Naive thymus-derived CD8-positive, alpha-beta T cell (primary cell): Measurements from ENCODE around the gene TRPT1. TPM values are rescaled to one million over a fixed set of nuclear protein-coding genes. Genes with fewer than 3 reads are reported as not detected.

Experiments used
- ATAC-seq, 2 donors: fragments of 150-1000 bp; cut with Tn5 transposase in 1 of 2; sonication (Bioruptor Pico), chemical (Tn5 transposase) in 1 of 2; 1 replicate in 1 of 2; 2 replicates in 1 of 2; pipeline ENCODE4 v1.10.0; 2021; ENCODE audit warnings: mild to moderate bottlenecking in 2 of 2, moderate library complexity in 2 of 2
- POLR2A ChIA-PET: fragments of 350-600 bp; sonication (Branson Sonifier 250); formaldehyde crosslinking; loops from one replicate; lab custom pipeline; 2021; ENCODE audit warnings: antibody characterized with exemption; lab: Charles Lee
- DNase-seq, 10 donors: peaks; one replicate each; pipeline versions ENCODE4 v3.0.0 to v3.0.0-alpha.2; 2020 to 2022
- H3K27ac Mint-ChIP-seq, 10 donors: one replicate each; pipeline ENCODE4 v1.8.0; 2020 to 2022; ENCODE audit warnings: mild to moderate bottlenecking in 10 of 10, mixed read lengths in 10 of 10, moderate library complexity in 4 of 10, inconsistent platforms in 1 of 10
- H3K27me3 Mint-ChIP-seq, 5 donors: one replicate each; pipeline ENCODE4 v1.8.0; 2021 to 2022; ENCODE audit warnings: mixed read lengths in 5 of 5
- H3K36me3 Mint-ChIP-seq, 3 donors: one replicate each; pipeline ENCODE4 v1.8.0; 2020 to 2022; ENCODE audit warnings: mixed read lengths in 3 of 3, mild to moderate bottlenecking in 2 of 3, inconsistent platforms in 1 of 3
- H3K4me1 Mint-ChIP-seq, 4 donors: one replicate each; pipeline ENCODE4 v1.8.0; 2021 to 2022; ENCODE audit warnings: mixed read lengths in 4 of 4
- H3K4me3 Mint-ChIP-seq, 10 donors: one replicate each; pipeline ENCODE4 v1.8.0; 2020 to 2022; ENCODE audit warnings: mild to moderate bottlenecking in 10 of 10, mixed read lengths in 10 of 10, moderate library complexity in 6 of 10, inconsistent platforms in 1 of 10
- H3K9me3 Mint-ChIP-seq, 9 donors: one replicate each; pipeline ENCODE4 v1.8.0; 2020 to 2022; ENCODE audit warnings: mixed read lengths in 9 of 9, mild to moderate bottlenecking in 3 of 9, inconsistent platforms in 1 of 9, moderate library complexity in 1 of 9
- polyA plus RNA-seq, 3 donors: library from polyadenylated mRNA; unstranded; fragments of 300-500 nt; fragmentation: Illumina TruSeq; gene quantifications; one replicate each; pipeline ENCODE4 v1.2.3, GENCODE V29; 2021
- total RNA-seq, 8 experiments: library from RNA in 2 of 8; stranded (reverse) in 2 of 8; gene quantifications; one replicate each; pipeline ENCODE4 v1.2.3 and lab custom pipeline; 2021 to 2026

Gene TRPT1
- total and polyA plus RNA-seq, 5 experiments from 2014 or later: 40.2 to 54.2 (median 47.2) TPM

GRCh38 chr11:64241491-64242374 is 15.7 kb upstream of the TRPT1 start:
- ATAC-seq (peak; percentile 4 to 13), DNase-seq (peak in 4 of 10 donors; percentile 99 to 100 (median 99))
- H3K27me3 Mint-ChIP-seq: no peaks in the 10 kb centered on the region
- no peaks in the 10 kb centered on the region for H3K9me3 Mint-ChIP-seq
- peak overlapping the region; percentile 96 to 100 (median 99) for H3K27ac Mint-ChIP-seq
- POLR2A ChIA-PET: interaction anchor here (0.6 to 13.8 kb wide), 17 partner anchors 8 to 1488 kb away, joined by 3 to 176 read pairs (median 11); partner anchors contain the start of genes BAD, CATSPERZ, DNAJC4 and ESRRA
- peaks cover 0 to 15% (median 0%) of the 10 kb centered on the region in 3 donors for H3K36me3 Mint-ChIP-seq
- peaks cover 16 to 48% (median 43%) of the 10 kb centered on the region in 4 donors for H3K4me1 Mint-ChIP-seq
- peak overlapping the region; percentile 86 to 96 (median 93) for H3K4me3 Mint-ChIP-seq

GRCh38 chr11:64241241-64241490 is 15.2 kb upstream of the TRPT1 start:
- Mint-ChIP-seq H3K27ac (peak overlapping the region; percentile 96 to 100 (median 99)), H3K4me1 (peaks cover 16 to 48% (median 42%) of the 10 kb centered on the region in 4 donors), H3K27me3 (no peaks in the 10 kb centered on the region), H3K9me3 (no peaks in the 10 kb centered on the region), H3K36me3 (peaks cover 0 to 15% (median 0%) of the 10 kb centered on the region in 3 donors), H3K4me3 (peak overlapping the region; percentile 86 to 96 (median 93))
- POLR2A ChIA-PET: interaction anchor here (0.6 to 13.8 kb wide), 16 partner anchors 8 to 1487 kb away, joined by 3 to 176 read pairs (median 8); partner anchors contain the start of genes BAD, DNAJC4, ESRRA and FERMT3
- peak; percentile 78 for ATAC-seq
- peak in 6 of 10 donors; percentile 98 to 100 (median 100) for DNase-seq

- Mint-ChIP-seq H3K9me3 (no peaks in the 10 kb centered on the region), H3K27me3 (no peaks in the 10 kb centered on the region), H3K27ac (peak within 1 kb of the TSS; percentile 96 to 100 (median 99)), H3K4me1 (peaks cover 12 to 47% (median 40%) of the 10 kb centered on the region in 4 donors), H3K4me3 (peak within 1 kb of the TSS; percentile 86 to 96 (median 93)), H3K36me3 (peaks cover 0 to 15% (median 0%) of the 10 kb centered on the region in 3 donors)
- peak; percentile 96 to 99 (median 98) for DNase-seq
- POLR2A ChIA-PET: interaction anchor here (0.6 to 13.8 kb wide), 16 partner anchors 7 to 1487 kb away, joined by 3 to 176 read pairs (median 8); partner anchors contain the start of genes BAD, DNAJC4, ESRRA and FERMT3
- ATAC-seq: peak; percentile 73 to 75
These were observed 14.7 kb upstream of the TRPT1 start, which contains the start of gene FKBP2 for GRCh38 chr11:64240435-64241240. FKBP2 (plus strand) TSS chr11:64241095; CDS start chr11:64242388, 1,293 bp downstream.

GRCh38 chr11:64239662-64240434 is 13.9 kb upstream of the TRPT1 start:
- H3K4me1 Mint-ChIP-seq: peaks cover 13 to 48% (median 40%) of the 10 kb centered on the region in 4 donors

GRCh38 chr11:64238999-64239398 is 13.0 kb upstream of the TRPT1 start:
- POLR2A ChIA-PET: interaction anchor here (1.1 to 13.8 kb wide), 2 partner anchors 33 to 66 kb away, joined by 3 to 176 read pairs; partner anchors contain the start of gene FERMT3
- H3K4me3 Mint-ChIP-seq: peak overlapping the region in 6 of 10 donors; percentile 4 to 72 (median 13)
- H3K4me1 Mint-ChIP-seq: peaks cover 13 to 44% (median 41%) of the 10 kb centered on the region in 4 donors
- peak overlapping the region in 9 of 10 donors; percentile 13 to 100 (median 83) for H3K27ac Mint-ChIP-seq
- no peaks in the 10 kb centered on the region for H3K9me3 Mint-ChIP-seq
- ATAC-seq (no peak), DNase-seq (no peak)
- peaks cover 0 to 15% (median 0%) of the 10 kb centered on the region in 3 donors for H3K36me3 Mint-ChIP-seq
- H3K27me3 Mint-ChIP-seq: no peaks in the 10 kb centered on the region

More at GRCh38 chr11:64239662-64240434, 13.9 kb upstream of the TRPT1 start:
- DNase-seq: no peak
- H3K4me3 Mint-ChIP-seq: peak overlapping the region; percentile 86 to 96 (median 93)
- POLR2A ChIA-PET: interaction anchor here (1.0 to 13.8 kb wide), 5 partner anchors 14 to 1422 kb away, joined by 3 to 176 read pairs (median 69); partner anchors contain the start of genes FERMT3, NUDT22, STIP1 and TRPT1
- no peak for ATAC-seq
- H3K36me3 Mint-ChIP-seq: peaks cover 0 to 15% (median 0%) of the 10 kb centered on the region in 3 donors
- no peaks in the 10 kb centered on the region for H3K27me3 Mint-ChIP-seq
- H3K27ac Mint-ChIP-seq: peak overlapping the region; percentile 96 to 100 (median 99)
- no peaks in the 10 kb centered on the region for H3K9me3 Mint-ChIP-seq

GRCh38 chr11:64238076-64238475 is 12.1 kb upstream of the TRPT1 start:
- no peak for DNase-seq
- POLR2A ChIA-PET: interaction anchor here (1.1 to 1.8 kb wide), 3 partner anchors 12 to 79 kb away, joined by 3 to 4 read pairs (median 3); partner anchors contain the start of genes NUDT22, TRMT112 and TRPT1
- ATAC-seq: no peak
- peaks cover 0 to 13% (median 0%) of the 10 kb centered on the region in 3 donors for H3K36me3 Mint-ChIP-seq
- H3K27me3 Mint-ChIP-seq: no peaks in the 10 kb centered on the region
- peak overlapping the region in 8 of 10 donors; percentile 29 to 92 (median 68) for H3K27ac Mint-ChIP-seq
- H3K4me3 Mint-ChIP-seq: peak overlapping the region in 3 of 10 donors; percentile 7 to 57 (median 34)
- peaks cover 11 to 43% (median 41%) of the 10 kb centered on the region in 4 donors for H3K4me1 Mint-ChIP-seq
- no peaks in the 10 kb centered on the region for H3K9me3 Mint-ChIP-seq

- POLR2A ChIA-PET: interaction anchor here (0.6 to 16.0 kb wide), 5 partner anchors 11 to 80 kb away, joined by 3 to 290 read pairs (median 4); partner anchors contain the start of genes FERMT3, NUDT22, TRMT112 and TRPT1
- Mint-ChIP-seq H3K36me3 (peaks cover 0 to 13% (median 0%) of the 10 kb centered on the region in 3 donors), H3K4me3 (peak overlapping the region in 2 of 10 donors; percentile 30 to 72), H3K9me3 (no peaks in the 10 kb centered on the region), H3K4me1 (peaks cover 10 to 44% (median 43%) of the 10 kb centered on the region in 4 donors), H3K27me3 (no peaks in the 10 kb centered on the region), H3K27ac (peak overlapping the region in 6 of 10 donors; percentile 13 to 74 (median 61))
- DNase-seq (no peak), ATAC-seq (no peak)
These were observed 11.5 kb upstream of the TRPT1 start for GRCh38 chr11:64237484-64237951.

- Mint-ChIP-seq H3K4me1 (peaks cover 13 to 51% (median 47%) of the 10 kb centered on the region in 4 donors), H3K4me3 (peak overlapping the region; percentile 78 to 89 (median 82)), H3K27me3 (no peaks in the 10 kb centered on the region), H3K36me3 (peaks cover 0 to 13% (median 0%) of the 10 kb centered on the region in 3 donors), H3K9me3 (no peaks in the 10 kb centered on the region), H3K27ac (peak overlapping the region in 9 of 10 donors; percentile 45 to 92 (median 86))
- POLR2A ChIA-PET: interaction anchor here (0.7 to 16.0 kb wide), 6 partner anchors 9 to 1571 kb away, joined by 3 to 290 read pairs (median 8); partner anchors contain the start of genes C11orf98, CSKMT, FERMT3 and FKBP2
- no peak for DNase-seq
- ATAC-seq: no peak
These were observed 9.6 kb upstream of the TRPT1 start for GRCh38 chr11:64235437-64236161.

GRCh38 chr11:64234647-64235379 is 8.8 kb upstream of the TRPT1 start:
- Mint-ChIP-seq H3K36me3 (peaks cover 0 to 13% (median 0%) of the 10 kb centered on the region in 3 donors), H3K4me3 (peak overlapping the region; percentile 78 to 89 (median 82)), H3K27ac (peak overlapping the region in 9 of 10 donors; percentile 45 to 92 (median 86)), H3K4me1 (peaks cover 12 to 49% (median 42%) of the 10 kb centered on the region in 4 donors), H3K9me3 (no peaks in the 10 kb centered on the region), H3K27me3 (no peaks in the 10 kb centered on the region)
- DNase-seq (peak in 9 of 10 donors; percentile 36 to 77 (median 63)), ATAC-seq (peak; percentile 64 to 72)
- POLR2A ChIA-PET: interaction anchor here (1.0 to 16.0 kb wide), 5 partner anchors 8 to 70 kb away, joined by 3 to 290 read pairs (median 11); partner anchors contain the start of genes FERMT3, FKBP2, NUDT22 and PPP1R14B
